CD4-positive, alpha-beta T cell (primary cell): ENCODE data around the gene MEGF11. TPM values are rescaled to one million over a fixed set of nuclear protein-coding genes. Genes with fewer than 3 reads are reported as not detected.

ENCODE experiments used
- ATAC-seq: fragments of 200-7000 bp; cut with Tn5 transposase; one replicate; pipeline ENCODE4 v1.10.0; 2022; ENCODE audit warnings: mild to moderate bottlenecking; ENCODE audit not compliant: poor library complexity
- CTCF ChIA-PET: fragments of 350-600 bp; sonication (Branson Sonifier 250); formaldehyde crosslinking; loops from one replicate; lab custom pipeline; 2021; ENCODE audit warnings: antibody characterized with exemption, inconsistent platforms; lab: Charles Lee
- POLR2A ChIA-PET: fragments of 350-600 bp; sonication (Branson Sonifier 250); formaldehyde crosslinking; loops from one replicate; lab custom pipeline; 2021; ENCODE audit warnings: antibody characterized with exemption, inconsistent platforms; lab: Charles Lee
- DNase-seq, 14 experiments: peaks; one replicate each; pipeline ENCODE4 v3.0.0-alpha.2; 2013 to 2020; ENCODE audit warnings: mixed read lengths in 2 of 14
- H3K27ac ChIP-seq, 2 donors: one replicate each; pipeline versions ENCODE4 v1.5.1 to v1.7.0; 2013; ENCODE audit warnings: low read length in 2 of 2, low read depth in 1 of 2, mild to moderate bottlenecking in 1 of 2
- H3K27me3 ChIP-seq, 2 experiments: 1 replicate in 1 of 2; 2 replicates in 1 of 2; pipeline versions ENCODE4 v1.6.1 to v1.7.0; 2013; ENCODE audit warnings: low read length in 2 of 2, control low read depth in 1 of 2, mild to moderate bottlenecking in 1 of 2, moderate library complexity in 1 of 2; ENCODE audit not compliant: insufficient read depth in 2 of 2, control insufficient read depth in 1 of 2
- H3K36me3 ChIP-seq: one replicate; pipeline ENCODE4 v1.6.1; 2013; ENCODE audit warnings: low read length, control low read depth; ENCODE audit not compliant: insufficient read depth
- H3K4me1 ChIP-seq: one replicate; pipeline ENCODE4 v1.6.1; 2013; ENCODE audit warnings: low read length, control low read depth; ENCODE audit not compliant: insufficient read depth
- H3K4me3 ChIP-seq: one replicate; pipeline ENCODE4 v1.5.1; 2013; ENCODE audit warnings: mild to moderate bottlenecking, low read length, moderate library complexity
- H3K9me3 ChIP-seq, 2 experiments: 1 replicate in 1 of 2; 2 replicates in 1 of 2; pipeline versions ENCODE4 v1.6.1 to v1.7.0; 2013; ENCODE audit warnings: low read length in 2 of 2, mild to moderate bottlenecking in 2 of 2, control low read depth in 1 of 2, moderate library complexity in 1 of 2; ENCODE audit not compliant: control insufficient read depth in 1 of 2, insufficient read depth in 1 of 2
- H3K27ac Mint-ChIP-seq: one replicate; pipeline ENCODE4 v1.8.0; 2020; ENCODE audit warnings: mixed read lengths
- H3K27me3 Mint-ChIP-seq: one replicate; pipeline ENCODE4 v1.8.0; 2021; ENCODE audit warnings: mixed read lengths
- H3K36me3 Mint-ChIP-seq: one replicate; pipeline ENCODE4 v1.8.0; 2021; ENCODE audit warnings: low read depth, mixed read lengths
- H3K4me1 Mint-ChIP-seq: one replicate; pipeline ENCODE4 v1.8.0; 2021; ENCODE audit warnings: low read depth, mixed read lengths
- H3K4me3 Mint-ChIP-seq: one replicate; pipeline ENCODE4 v1.8.0; 2020; ENCODE audit warnings: mild to moderate bottlenecking, mixed read lengths
- H3K9me3 Mint-ChIP-seq: one replicate; pipeline ENCODE4 v1.8.0; 2020; ENCODE audit warnings: mixed read lengths
- intact Hi-C, 2 experiments: fragments of 100-400 bp; cut with DNase I in 1 of 2; cut with micrococcal nuclease in 1 of 2; formaldehyde crosslinking; loops; one replicate each; pipeline versions ENCODE4 v1.15.1 to v1.9.0; 2023 to 2025; cut with DNase I, micrococcal nuclease
- total RNA-seq, 174 experiments: library from RNA in 2 of 174; stranded (reverse) in 2 of 174; gene quantifications; one replicate each; pipeline ENCODE4 v1.2.3 and lab custom pipeline; 2021 to 2026
- TF ChIP-seq, protein P1 (sequence below): fragments of 200-600 bp; IDR thresholded peaks from one replicate; pipeline ENCODE4 v1.8.0; 2022; ENCODE audit warnings: antibody characterized with exemption, mild to moderate bottlenecking

Gene MEGF11
- total RNA-seq, 2 experiments from 2014 or later, result not detected

DNA sequence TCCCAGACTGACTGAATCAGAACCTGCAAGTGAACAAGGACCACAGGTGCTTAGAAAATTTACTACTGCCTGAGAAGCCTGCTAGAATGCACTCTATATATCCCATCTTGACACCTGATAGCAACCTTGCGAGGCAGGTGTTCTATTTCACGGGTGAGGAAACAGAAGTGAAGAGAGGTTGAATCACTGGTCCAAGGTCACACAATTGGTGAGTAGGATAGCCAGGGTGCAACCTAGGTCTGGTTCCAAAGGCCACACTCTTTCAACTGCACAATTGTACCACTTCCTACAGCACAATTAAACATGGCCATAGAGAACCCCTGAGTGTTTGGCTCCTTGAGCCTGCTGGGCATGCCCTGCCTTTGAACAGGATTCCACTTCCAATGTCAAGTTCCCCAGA, 297.2 kb downstream of the MEGF11 start:
- no peak overlapping the region for H3K27ac Mint-ChIP-seq
- CTCF ChIA-PET, result no interaction called here
- Histone ChIP-seq H3K9me3 (no peaks in the 10 kb centered on the region), H3K4me3 (no peak overlapping the region), H3K27me3 (no peaks in the 10 kb centered on the region), H3K27ac (no peak overlapping the region), H3K4me1 (no peaks in the 10 kb centered on the region), H3K36me3 (no peaks in the 10 kb centered on the region)
- POLR2A ChIA-PET, result no interaction called here
- TF ChIP-seq, protein P1, sequence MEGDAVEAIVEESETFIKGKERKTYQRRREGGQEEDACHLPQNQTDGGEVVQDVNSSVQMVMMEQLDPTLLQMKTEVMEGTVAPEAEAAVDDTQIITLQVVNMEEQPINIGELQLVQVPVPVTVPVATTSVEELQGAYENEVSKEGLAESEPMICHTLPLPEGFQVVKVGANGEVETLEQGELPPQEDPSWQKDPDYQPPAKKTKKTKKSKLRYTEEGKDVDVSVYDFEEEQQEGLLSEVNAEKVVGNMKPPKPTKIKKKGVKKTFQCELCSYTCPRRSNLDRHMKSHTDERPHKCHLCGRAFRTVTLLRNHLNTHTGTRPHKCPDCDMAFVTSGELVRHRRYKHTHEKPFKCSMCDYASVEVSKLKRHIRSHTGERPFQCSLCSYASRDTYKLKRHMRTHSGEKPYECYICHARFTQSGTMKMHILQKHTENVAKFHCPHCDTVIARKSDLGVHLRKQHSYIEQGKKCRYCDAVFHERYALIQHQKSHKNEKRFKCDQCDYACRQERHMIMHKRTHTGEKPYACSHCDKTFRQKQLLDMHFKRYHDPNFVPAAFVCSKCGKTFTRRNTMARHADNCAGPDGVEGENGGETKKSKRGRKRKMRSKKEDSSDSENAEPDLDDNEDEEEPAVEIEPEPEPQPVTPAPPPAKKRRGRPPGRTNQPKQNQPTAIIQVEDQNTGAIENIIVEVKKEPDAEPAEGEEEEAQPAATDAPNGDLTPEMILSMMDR, result no peak
- no peaks in the 10 kb centered on the region for H3K36me3 Mint-ChIP-seq
- no peaks in the 10 kb centered on the region for H3K9me3 Mint-ChIP-seq
- H3K4me3 Mint-ChIP-seq, result no peak overlapping the region
- no peaks in the 10 kb centered on the region for H3K27me3 Mint-ChIP-seq
- no peaks in the 10 kb centered on the region for H3K4me1 Mint-ChIP-seq
- ATAC-seq (no peak), DNase-seq (no peak)
- intact Hi-C loops, result no loop called here

DNA sequence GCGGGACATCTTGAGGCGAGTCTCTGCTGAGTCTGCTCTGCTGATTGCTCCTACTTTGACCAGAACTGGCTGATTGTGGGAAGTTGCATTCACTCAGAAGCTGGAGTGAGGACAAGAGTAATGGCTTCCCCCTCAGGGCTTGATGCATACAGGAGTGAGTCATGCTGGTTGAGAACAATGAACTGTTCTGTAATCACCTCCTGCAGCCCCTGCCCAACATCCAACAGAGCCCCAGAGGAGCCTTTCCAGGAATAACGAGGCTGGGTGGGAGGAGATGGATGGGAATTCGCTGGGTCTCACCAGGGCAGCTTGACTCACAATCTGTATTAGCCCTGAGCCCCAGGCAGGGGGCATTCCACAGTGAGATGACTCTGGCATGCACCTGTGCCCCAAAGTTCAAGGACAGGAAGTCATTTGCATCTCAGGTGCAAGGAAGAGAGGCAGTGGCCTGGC, 299.2 kb downstream of the MEGF11 start:
- no peak overlapping the region for H3K4me3 ChIP-seq
- no peak overlapping the region for H3K27ac ChIP-seq
- H3K9me3 ChIP-seq, result no peaks in the 10 kb centered on the region
- no peaks in the 10 kb centered on the region for H3K36me3 ChIP-seq
- DNase-seq (no peak), ATAC-seq (no peak)
- Mint-ChIP-seq H3K27ac (no peak overlapping the region), H3K4me3 (no peak overlapping the region), H3K9me3 (no peaks in the 10 kb centered on the region), H3K4me1 (no peaks in the 10 kb centered on the region), H3K27me3 (no peaks in the 10 kb centered on the region), H3K36me3 (no peaks in the 10 kb centered on the region)
- ChIA-PET CTCF (no interaction called here), POLR2A (no interaction called here)
- intact Hi-C loops, result no loop called here
- TF ChIP-seq, protein P1, result no peak
- H3K27me3 ChIP-seq, result no peaks in the 10 kb centered on the region
- no peaks in the 10 kb centered on the region for H3K4me1 ChIP-seq

DNA sequence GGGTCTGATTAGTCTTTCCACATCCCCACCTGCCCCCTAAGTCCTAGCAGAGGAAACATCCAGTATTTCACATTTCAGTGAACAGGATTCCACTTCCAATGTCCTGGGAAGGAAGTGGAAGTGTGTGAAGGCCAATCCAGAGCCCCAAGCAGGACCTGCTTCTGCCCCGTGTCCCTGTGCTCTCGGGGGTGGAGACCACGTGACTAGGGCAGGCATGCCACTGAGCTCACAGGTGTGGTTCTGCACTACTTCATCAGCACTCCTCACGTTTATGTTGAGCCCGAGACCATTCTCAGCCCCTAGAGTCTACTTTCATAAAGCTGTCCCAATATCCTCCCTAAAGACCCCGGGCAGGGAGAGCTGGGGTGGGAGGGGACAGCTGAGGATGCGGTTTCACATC, 299.9 kb downstream of the MEGF11 start:
- Mint-ChIP-seq H3K27ac (no peak overlapping the region), H3K36me3 (no peaks in the 10 kb centered on the region), H3K27me3 (no peaks in the 10 kb centered on the region), H3K9me3 (no peaks in the 10 kb centered on the region), H3K4me1 (no peaks in the 10 kb centered on the region), H3K4me3 (no peak overlapping the region)
- H3K9me3 ChIP-seq, result no peaks in the 10 kb centered on the region
- CTCF ChIA-PET, result no interaction called here
- H3K4me3 ChIP-seq, result no peak overlapping the region
- DNase-seq (no peak), ATAC-seq (no peak)
- no peak overlapping the region for H3K27ac ChIP-seq
- POLR2A ChIA-PET, result interaction anchor here (0.5 kb wide), 1 partner anchor 75 kb away, joined by 3 read pairs; no protein-coding TSS in a partner anchor
- H3K4me1 ChIP-seq, result no peaks in the 10 kb centered on the region
- no peaks in the 10 kb centered on the region for H3K27me3 ChIP-seq
- H3K36me3 ChIP-seq, result no peaks in the 10 kb centered on the region
- TF ChIP-seq, protein P1, result no peak
- intact Hi-C loops, result no loop called here
